Measurements from ENCODE around the gene TYRP1.
"Not testable (repeated sequence)": the region's sequence is repeated elsewhere in the genome, so short reads cannot be mapped to it uniquely, and the experiment has no call there.

DNA sequence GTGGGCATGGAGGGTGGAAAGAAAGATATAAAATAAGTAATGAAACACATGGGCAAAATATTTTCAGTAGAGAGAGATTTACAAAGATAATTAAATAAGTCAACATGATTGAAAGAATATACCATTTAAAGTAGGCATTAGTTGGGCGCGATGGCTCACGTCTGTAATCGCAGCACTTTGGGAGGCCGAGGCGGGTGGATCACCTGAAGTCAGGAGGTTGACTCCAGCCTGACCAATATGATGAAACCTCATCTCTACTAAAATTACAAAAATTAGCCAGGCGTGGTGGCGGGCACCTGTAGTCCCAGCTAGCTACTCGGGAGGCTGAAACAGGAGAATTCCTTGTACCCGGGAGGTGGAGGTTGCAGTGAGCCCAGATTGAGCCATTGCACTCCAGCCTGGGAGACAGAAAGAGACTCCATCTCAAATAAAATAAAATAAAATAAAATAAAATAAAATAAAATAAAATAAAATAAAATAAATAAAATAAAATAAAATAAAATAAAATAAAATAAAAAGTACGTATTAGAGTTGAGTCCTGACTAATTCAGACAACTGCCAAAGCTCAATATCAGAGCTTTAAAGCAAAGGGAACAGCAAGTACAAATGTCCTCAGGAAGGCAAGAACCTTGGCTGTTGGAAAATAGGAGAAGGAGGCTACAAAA is 15.6 kb upstream of the TYRP1 start:
- TF ChIP-seq CTCF (IDR thresholded peaks at IDR 0.05; ENCODE audit: low read depth, low read length); EZH2phosphoT487 (IDR thresholded peaks at IDR 0.05; ENCODE audit: low read depth): not testable (repeated sequence)

Data from OCI-LY3 (cell line).